NT2/D1 (cell line): ENCODE measurements around the gene KAZN.

Experiments
- YY1 ChIP-seq: IDR thresholded peaks from 2 replicates; pipeline ENCODE4 v1.6.1; 2011; ENCODE audit not compliant: insufficient read length, insufficient read depth
- ZNF274 ChIP-seq: IDR thresholded peaks from 2 replicates; pipeline ENCODE4 v1.6.1; 2011; ENCODE audit warnings: mild to moderate bottlenecking, low read depth, low read length

DNA sequence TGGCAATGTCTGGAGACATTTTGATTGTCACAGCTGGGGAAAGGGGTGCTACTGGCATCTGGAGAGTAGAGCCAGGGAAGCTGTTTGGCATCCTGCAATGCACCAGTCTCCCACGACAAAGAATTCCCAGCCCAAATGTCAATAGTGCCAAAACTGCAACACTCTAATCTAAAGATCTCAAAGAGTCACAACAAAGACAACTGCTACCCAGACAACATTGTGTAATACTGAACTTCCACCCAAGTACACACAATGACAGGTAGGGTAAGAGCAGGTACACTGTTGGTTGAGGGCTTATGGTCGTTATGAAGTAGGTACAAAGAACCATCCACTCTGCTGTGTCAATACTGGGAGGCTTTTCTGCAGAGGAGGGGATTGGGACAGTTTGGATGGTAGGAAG, 546.8 kb downstream of the KAZN start:
- TF ChIP-seq ZNF274 (no peak), YY1 (no peak)
